Liver (tissue), 9 donors: ENCODE results near the gene BTF3. TPM values are rescaled to one million over a fixed set of nuclear protein-coding genes. Genes with fewer than 3 reads are reported as not detected.

Experiments
- DNase-seq: peaks from one replicate; pipeline ENCODE4 v3.0.0-alpha.2; 2017; ENCODE audit warnings: low spot score
- H3K27ac ChIP-seq, 2 donors: one replicate each; pipeline ENCODE4 v1.7.0; 2013; ENCODE audit warnings: inconsistent platforms in 2 of 2, low read length in 2 of 2, control low read depth in 1 of 2, low read depth in 1 of 2, mild to moderate bottlenecking in 1 of 2
- H3K27me3 ChIP-seq, 4 donors: one replicate each; pipeline versions ENCODE4 v1.6.1 to v1.7.0; 2013; ENCODE audit warnings: low read length in 3 of 4, inconsistent platforms in 1 of 4, mild to moderate bottlenecking in 1 of 4, moderate library complexity in 1 of 4; ENCODE audit not compliant: control insufficient read depth in 4 of 4, insufficient read depth in 4 of 4
- H3K36me3 ChIP-seq, 4 donors: one replicate each; pipeline versions ENCODE4 v1.6.1 to v1.7.0; 2013; ENCODE audit warnings: low read length in 3 of 4, mild to moderate bottlenecking in 3 of 4, low read depth in 1 of 4, moderate library complexity in 1 of 4; ENCODE audit not compliant: control insufficient read depth in 4 of 4, insufficient read depth in 3 of 4
- H3K4me1 ChIP-seq, 4 donors: one replicate each; pipeline versions ENCODE4 v1.6.1 to v1.7.0; 2013; ENCODE audit warnings: low read length in 3 of 4, mild to moderate bottlenecking in 3 of 4, moderate library complexity in 1 of 4; ENCODE audit not compliant: control insufficient read depth in 4 of 4, insufficient read depth in 4 of 4
- H3K4me3 ChIP-seq, 3 donors: one replicate each; pipeline versions ENCODE4 v1.6.1 to v1.7.0; 2013; ENCODE audit warnings: low read length in 3 of 3, control low read depth in 1 of 3, low read depth in 1 of 3, mild to moderate bottlenecking in 1 of 3
- H3K9ac ChIP-seq, 2 donors: one replicate each; pipeline ENCODE4 v1.7.0; 2013; ENCODE audit warnings: low read length in 2 of 2, mild to moderate bottlenecking in 2 of 2, moderate library complexity in 2 of 2, control low read depth in 1 of 2, low read depth in 1 of 2
- H3K9me3 ChIP-seq, 4 donors: one replicate each; pipeline versions ENCODE4 v1.6.1 to v1.7.0; 2013; ENCODE audit warnings: low read length in 3 of 4; ENCODE audit not compliant: control insufficient read depth in 4 of 4
- ATF3 ChIP-seq: IDR thresholded peaks from 2 replicates; pipeline ENCODE4 v1.6.1; 2016; ENCODE audit warnings: antibody characterized with exemption
- EGR1 ChIP-seq, 2 donors: IDR thresholded peaks; 2 replicates each; pipeline ENCODE4 v1.6.1; 2016 to 2018; ENCODE audit warnings: antibody characterized with exemption in 2 of 2, low read depth in 2 of 2
- GABPA ChIP-seq, 2 donors: IDR thresholded peaks in 1 of 2; conservative IDR thresholded peaks in 1 of 2; 2 replicates each; pipeline ENCODE4 v1.6.1; 2016; ENCODE audit warnings: antibody characterized with exemption in 2 of 2, mild to moderate bottlenecking in 1 of 2, moderate library complexity in 1 of 2
- HNF4A ChIP-seq, 2 donors: conservative IDR thresholded peaks; 2 replicates each; pipeline ENCODE4 v1.6.1; 2016; ENCODE audit warnings: antibody characterized with exemption in 2 of 2, mild to moderate bottlenecking in 2 of 2
- HNF4G ChIP-seq: IDR thresholded peaks from 2 replicates; pipeline ENCODE4 v1.6.1; 2016; ENCODE audit warnings: antibody characterized with exemption
- JUND ChIP-seq, 2 donors: IDR thresholded peaks; 2 replicates each; pipeline ENCODE4 v1.6.1; 2016; ENCODE audit warnings: antibody characterized with exemption in 2 of 2
- MAX ChIP-seq: IDR thresholded peaks from 2 replicates; pipeline ENCODE4 v1.6.1; 2016; ENCODE audit warnings: antibody characterized with exemption
- NR2F2 ChIP-seq: IDR thresholded peaks from 2 replicates; pipeline ENCODE4 v1.6.1; 2016; ENCODE audit warnings: antibody characterized with exemption
- RAD21 ChIP-seq, 2 donors: IDR thresholded peaks; 2 replicates each; pipeline ENCODE4 v1.6.1; 2016; ENCODE audit warnings: antibody characterized with exemption in 2 of 2, mild to moderate bottlenecking in 2 of 2
- REST ChIP-seq: IDR thresholded peaks from 2 replicates; pipeline ENCODE4 v1.6.1; 2016; ENCODE audit warnings: antibody characterized with exemption, mild to moderate bottlenecking
- RXRA ChIP-seq, 2 donors: IDR thresholded peaks; 2 replicates each; pipeline ENCODE4 v1.6.1; 2017 to 2018; ENCODE audit warnings: antibody characterized with exemption in 2 of 2, mild to moderate bottlenecking in 1 of 2
- SP1 ChIP-seq: IDR thresholded peaks from 2 replicates; pipeline ENCODE4 v1.6.1; 2018; ENCODE audit warnings: antibody characterized with exemption, mild to moderate bottlenecking
- TAF1 ChIP-seq: conservative IDR thresholded peaks from 2 replicates; pipeline ENCODE4 v1.6.1; 2016; ENCODE audit warnings: antibody characterized with exemption, mild to moderate bottlenecking
- YY1 ChIP-seq: IDR thresholded peaks from 2 replicates; pipeline ENCODE4 v1.6.1; 2016; ENCODE audit warnings: antibody characterized with exemption, mild to moderate bottlenecking
- ZBTB33 ChIP-seq: IDR thresholded peaks from 2 replicates; pipeline ENCODE4 v1.6.1; 2016; ENCODE audit warnings: antibody characterized with exemption
- WGBS: extraction: QIAGEN DNeasy Blood & Tissue Kit; methylation state at CpG from one replicate; pipeline ENCODE4 v1.1.7; 2013; 5-methylcytosine and 5-hydroxymethylcytosine counted together
- polyA plus RNA-seq, 2 donors: library from polyadenylated mRNA; stranded (reverse) in 1 of 2; unstranded in 1 of 2; fragments of 200-250 nt in 1 of 2; fragments of >200 nt in 1 of 2; fragmentation: Nextera tagmentation in 1 of 2; extraction: Ambion mirVana in 1 of 2; gene quantifications; one replicate each; pipeline versions ENCODE4 v1.2.1 to v1.2.3, GENCODE V29; 2013 to 2015
- total RNA-seq, 2 donors: library from RNA; depleted of rRNA; stranded (reverse); fragments of >200 nt; gene quantifications; one replicate each; pipeline ENCODE4 v1.2.3, GENCODE V29; 2014
- donor health status: healthy.
- donor health status: healthy.
- donor health status: healthy.
- donor health status: healthy.
- donor health status: healthy.

BTF3 gene
- 100 to 1,000 TPM in 1 of 2 donors, 10 to 100 TPM in 1; 97.5 to 231 TPM for total RNA-seq
- polyA plus RNA-seq: 100 to 1,000 TPM; 194 to 246 TPM

GRCh38 chr5:73498057-73498992 lies at the start of gene BTF3:
BTF3 (plus strand) TSS chr5:73498442; CDS start chr5:73498668, 226 bp downstream.
- H3K27me3 ChIP-seq: no peaks in the 10 kb centered on the region
- peak within 1 kb of the TSS; percentile 97 to 99 for H3K27ac ChIP-seq
- under 1% methylated on average over 67 of the region's 67 CpGs for whole genome bisulfite sequencing
- no peak for TF ChIP-seq EGR1 (IDR thresholded peaks at IDR 0.05; ENCODE audit: low read depth in 2 of 2)
- TF ChIP-seq RXRA (IDR thresholded peaks at IDR 0.05): peak; percentile 55 to 93
- peak; percentile 20 to 62 for TF ChIP-seq HNF4A (conservative IDR thresholded peaks at IDR 0.05)
- peak; percentile 67 for TF ChIP-seq MAX
- TF ChIP-seq ATF3: peak; percentile 5
- TF ChIP-seq SP1: peak; percentile 28
- TF ChIP-seq YY1: peak; percentile 98
- TF ChIP-seq TAF1: peak; percentile 44
- TF ChIP-seq JUND (IDR thresholded peaks at IDR 0.05): peak in 1 of 2 donors; percentile 75
- peak; percentile 81 for TF ChIP-seq REST
- peak in 1 of 2 donors; percentile 2 for TF ChIP-seq RAD21 (IDR thresholded peaks at IDR 0.05)
- no peak for TF ChIP-seq ZBTB33
- no peak for TF ChIP-seq NR2F2
- peak; percentile 79 to 95 for TF ChIP-seq GABPA (IDR thresholded peaks at IDR 0.05 in 1 of 2, conservative IDR thresholded peaks at IDR 0.05 in 1 of 2)
- TF ChIP-seq HNF4G: no peak
- DNase-seq: peak; percentile 92
- peak within 1 kb of the TSS; percentile 72 to 99 (median 97) for H3K4me3 ChIP-seq
- H3K9ac ChIP-seq: peak within 1 kb of the TSS; percentile 93 to 100
- H3K4me1 ChIP-seq: peaks cover 0 to 32% (median 17%) of the 10 kb centered on the region in 4 donors
- peaks cover 5 to 22% (median 16%) of the 10 kb centered on the region in 4 donors for H3K36me3 ChIP-seq
- H3K9me3 ChIP-seq: no peaks in the 10 kb centered on the region
